SH-SY5Y (cell line): ENCODE data around the gene CYCS.

ENCODE experiments used
- GATA2 ChIP-seq: IDR thresholded peaks from 2 replicates; pipeline ENCODE4 v1.6.1; 2011; ENCODE audit warnings: mild to moderate bottlenecking, low read depth, low read length
- GATA3 ChIP-seq: IDR thresholded peaks from 2 replicates; pipeline ENCODE4 v1.6.1; 2011; ENCODE audit warnings: low read depth, mild to moderate bottlenecking, low read length, moderate library complexity

The CYCS gene

DNA sequence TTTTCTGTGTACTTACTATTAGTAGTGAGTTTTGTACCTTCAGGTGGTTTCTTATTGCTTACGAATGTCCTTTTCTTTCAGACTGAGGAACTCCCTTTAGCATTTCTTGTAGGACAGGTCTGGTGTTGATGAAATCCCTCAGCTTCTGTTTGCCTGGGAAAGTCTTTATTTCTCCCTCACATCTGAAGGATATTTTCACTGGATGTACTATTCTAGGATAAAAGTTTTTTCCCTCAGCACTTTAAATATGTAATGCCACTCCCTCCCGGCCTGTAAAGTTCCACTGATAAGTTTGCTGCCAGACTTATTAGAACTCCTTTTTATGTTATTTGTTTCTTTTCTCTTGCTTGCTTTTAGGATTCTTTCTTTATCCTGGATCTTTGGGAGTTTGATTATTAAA, 1.7 kb upstream of the CYCS start:
- TF ChIP-seq GATA2 (no peak), GATA3 (no peak)

- TF ChIP-seq GATA2: no peak
These were observed 459 bp downstream of the CYCS start for GRCh38 chr7:25124465-25125136.

GRCh38 chr7:25122373-25122772, 2.7 kb downstream of the CYCS start:
- TF ChIP-seq GATA3 (no peak), GATA2 (no peak)

DNA sequence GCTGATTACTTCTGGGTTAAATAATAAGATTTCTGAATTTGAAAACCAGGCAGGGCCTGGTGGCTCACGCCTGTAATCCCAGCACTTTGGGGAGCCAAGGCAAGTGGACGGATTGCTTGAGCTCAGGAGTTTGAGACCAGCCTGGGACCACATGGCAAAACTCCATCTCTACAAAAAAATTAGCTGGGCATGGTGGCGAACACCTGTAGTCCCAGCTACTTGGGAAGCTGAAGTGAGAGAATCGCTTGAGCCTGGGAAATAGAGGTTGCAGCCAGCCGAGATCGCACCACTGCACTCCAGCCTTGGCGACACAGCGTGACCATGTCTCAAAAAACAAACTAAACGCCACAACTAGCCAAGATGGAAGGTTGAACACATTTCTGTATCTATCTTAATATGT, 3.5 kb downstream of the CYCS start:
- TF ChIP-seq GATA3 (no peak), GATA2 (no peak)

- TF ChIP-seq GATA2: no peak
- TF ChIP-seq GATA3: no peak
These were observed 6.0 kb downstream of the CYCS start for GRCh38 chr7:25119102-25119501.

GRCh38 chr7:25118048-25118753, 6.9 kb downstream of the CYCS start:
- no peak for TF ChIP-seq GATA3
- TF ChIP-seq GATA2: no peak

- no peak for TF ChIP-seq GATA2
- TF ChIP-seq GATA3: no peak
These were observed 7.6 kb downstream of the CYCS start for GRCh38 chr7:25117226-25118047.

DNA sequence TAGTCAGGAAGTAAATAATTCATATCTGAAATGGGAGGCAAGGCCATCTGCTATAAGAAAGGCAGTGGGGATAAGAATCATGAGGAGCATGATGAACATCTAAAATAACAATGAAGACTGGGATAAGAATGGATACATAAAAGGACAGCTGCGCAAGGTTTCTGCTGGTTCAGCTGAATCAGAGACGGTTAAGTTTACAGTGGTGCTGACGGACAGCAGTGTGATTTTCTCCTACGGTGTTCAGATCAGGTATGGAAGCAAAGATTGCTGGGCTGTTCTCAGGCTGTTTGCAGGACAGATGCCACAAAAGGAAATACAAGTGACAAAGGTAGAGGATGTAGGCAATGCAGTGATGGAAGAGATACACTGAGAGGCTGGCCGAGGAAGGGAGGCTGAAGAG, 8.4 kb downstream of the CYCS start:
- TF ChIP-seq GATA2 (no peak), GATA3 (no peak)

DNA sequence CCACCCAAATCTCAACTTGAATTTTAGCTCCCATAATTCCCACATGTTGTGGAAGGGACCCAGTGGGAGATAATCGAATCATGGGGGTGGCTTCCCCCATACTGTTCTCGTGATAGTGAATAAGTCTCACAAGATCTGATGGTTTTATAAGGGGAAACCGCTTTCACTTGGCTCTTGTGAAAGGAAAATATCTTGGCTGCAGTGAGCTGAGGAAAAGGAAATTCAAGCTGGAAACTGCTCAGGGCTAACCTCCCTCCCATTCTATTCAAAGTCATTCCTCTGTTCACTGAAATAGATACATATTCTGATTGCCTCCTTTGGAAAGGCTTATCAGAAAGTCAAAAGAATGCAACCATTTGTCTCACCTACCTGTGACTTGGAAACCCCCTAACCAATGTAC, 15.8 kb downstream of the CYCS start:
- TF ChIP-seq GATA3: no peak

DNA sequence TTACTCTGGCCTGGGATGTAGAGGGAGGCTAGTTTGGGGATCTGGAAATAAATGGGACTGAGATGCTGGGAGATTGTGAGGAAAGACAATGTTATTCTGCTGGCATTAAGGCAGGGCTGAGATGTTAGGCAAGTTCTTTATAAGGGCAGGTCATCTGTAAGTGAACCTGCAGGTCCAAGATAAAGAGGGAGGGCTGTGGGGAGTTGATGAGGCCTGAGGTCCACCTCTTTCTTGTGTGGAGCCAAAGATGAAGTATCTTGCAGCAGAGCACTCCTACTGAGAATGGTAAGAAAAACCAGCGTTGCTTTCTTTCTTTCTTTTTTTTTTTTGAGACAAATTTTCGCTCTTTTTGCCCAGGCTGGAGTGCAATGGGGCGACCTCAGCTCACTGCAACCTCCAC, 19.1 kb downstream of the CYCS start:
- no peak for TF ChIP-seq GATA3
- TF ChIP-seq GATA2: no peak

DNA sequence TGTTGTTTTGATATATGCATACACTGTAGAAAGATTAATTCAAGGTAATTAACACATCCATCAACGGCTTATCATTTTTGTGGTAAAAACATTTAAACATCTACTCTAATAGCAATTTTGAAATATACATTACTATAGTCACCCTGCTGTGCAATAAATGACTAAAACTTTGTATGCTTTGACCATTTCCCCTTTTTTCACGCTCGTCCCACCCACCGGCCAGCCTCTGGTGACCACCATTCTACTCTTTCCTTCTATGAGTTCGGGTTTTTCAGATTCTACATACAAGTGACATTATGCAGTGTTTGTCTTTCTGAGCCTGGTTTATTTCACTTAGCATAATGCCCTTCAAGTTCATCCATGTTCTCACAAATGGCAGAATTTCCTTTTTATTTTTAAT, 21.3 kb downstream of the CYCS start:
- TF ChIP-seq GATA3 (no peak), GATA2 (no peak)

DNA sequence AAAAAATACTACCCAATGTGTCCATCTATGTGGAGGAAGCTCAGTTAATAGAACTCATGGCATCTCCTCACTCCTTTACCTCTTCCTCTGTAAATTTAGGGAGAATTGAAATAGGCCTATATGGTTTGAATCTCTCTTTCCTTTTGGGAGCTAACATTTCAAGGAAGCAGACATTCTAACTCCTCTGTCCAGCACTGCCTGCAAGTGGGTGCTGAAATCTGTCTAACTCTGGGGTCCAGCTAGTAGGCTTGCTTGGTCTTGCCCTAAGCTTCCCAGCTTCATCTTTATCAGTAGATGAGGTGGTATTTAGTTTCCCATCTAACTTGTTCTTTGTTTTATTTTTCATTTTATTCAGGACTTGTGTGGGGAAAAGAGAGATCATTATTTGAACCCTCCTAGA, 23.2 kb downstream of the CYCS start:
- TF ChIP-seq GATA3: no peak

- TF ChIP-seq GATA2 (no peak), GATA3 (no peak)
These were observed 26.7 kb downstream of the CYCS start for GRCh38 chr7:25098096-25099046.
